ENCODE measurements around the gene NUP37.
"Not testable (repeated sequence)": the region's sequence is repeated elsewhere in the genome, so short reads cannot be mapped to it uniquely, and the experiment has no call there.

The NUP37 gene

GRCh38 chr12:102119674-102120563, at the start of gene NUP37, which contains the start of gene PARPBP:
NUP37 (minus strand) TSS chr12:102120114; CDS start chr12:102118518, 1,596 bp downstream.
PARPBP (plus strand) TSS chr12:102120183; CDS start chr12:102123889, 3,706 bp downstream.
- DNase-seq (ENCODE audit: low spot score) = peak; percentile 97

DNA sequence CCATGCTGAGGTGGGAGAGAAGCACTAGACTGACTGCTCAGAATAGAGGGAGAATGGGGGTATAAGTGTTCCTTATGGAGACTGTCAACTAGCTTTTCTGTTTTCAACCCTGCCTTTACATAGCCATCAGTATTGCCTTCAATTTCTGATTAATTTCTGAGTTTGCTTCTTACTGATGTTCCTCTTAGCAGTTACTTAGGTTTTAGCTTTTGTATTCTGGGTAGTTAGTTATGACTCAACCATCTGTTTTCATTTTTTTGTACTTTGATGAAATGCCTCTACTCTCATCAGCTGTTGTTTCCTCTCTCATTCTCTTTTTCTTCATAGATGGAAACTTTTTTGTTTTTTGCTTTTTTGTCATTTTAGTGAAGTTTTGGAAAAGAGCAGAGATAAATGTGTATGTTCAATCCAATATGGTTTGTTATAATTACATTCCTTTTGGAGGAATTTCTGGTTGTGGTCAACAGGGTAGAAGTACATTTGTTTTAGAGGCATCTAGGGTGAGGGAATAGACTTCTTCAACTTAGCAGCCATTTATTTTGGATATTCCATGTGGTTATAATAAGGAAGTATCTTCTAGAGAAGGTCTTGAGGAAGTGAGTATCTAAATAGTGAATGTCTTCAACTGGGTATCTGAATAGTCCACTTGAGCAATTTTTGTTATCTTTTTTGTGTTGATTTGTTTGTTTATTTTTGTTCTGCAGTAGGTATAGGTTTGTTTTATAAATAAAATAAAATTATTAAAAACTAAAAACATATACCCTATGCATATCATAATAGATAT, 48.1 kb upstream of the NUP37 start:
- no peak for DNase-seq (ENCODE audit: low spot score)

DNA sequence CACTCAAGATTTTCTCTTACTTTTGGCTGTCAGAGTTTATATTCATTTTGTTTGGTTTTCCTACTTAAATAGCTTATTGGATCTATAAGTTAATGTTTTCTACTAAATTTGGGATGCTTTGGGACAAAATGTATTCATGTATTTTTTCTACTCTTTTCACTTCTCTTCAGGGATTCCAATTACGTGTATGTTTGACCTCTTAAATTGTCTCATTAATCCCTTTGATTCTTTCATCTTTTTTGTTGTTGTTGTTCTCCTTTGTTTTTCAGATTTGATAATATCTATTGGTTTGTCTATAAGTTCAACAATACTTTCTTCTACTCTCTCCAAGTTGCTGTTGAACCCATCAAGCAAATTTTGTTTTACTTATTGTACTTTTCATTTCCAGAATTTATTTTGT, 43.5 kb upstream of the NUP37 start:
- no peak for DNase-seq (ENCODE audit: low spot score)

GRCh38 chr12:102155206-102155605, 35.3 kb upstream of the NUP37 start:
- not testable (repeated sequence) for DNase-seq (ENCODE audit: low spot score)

DNA sequence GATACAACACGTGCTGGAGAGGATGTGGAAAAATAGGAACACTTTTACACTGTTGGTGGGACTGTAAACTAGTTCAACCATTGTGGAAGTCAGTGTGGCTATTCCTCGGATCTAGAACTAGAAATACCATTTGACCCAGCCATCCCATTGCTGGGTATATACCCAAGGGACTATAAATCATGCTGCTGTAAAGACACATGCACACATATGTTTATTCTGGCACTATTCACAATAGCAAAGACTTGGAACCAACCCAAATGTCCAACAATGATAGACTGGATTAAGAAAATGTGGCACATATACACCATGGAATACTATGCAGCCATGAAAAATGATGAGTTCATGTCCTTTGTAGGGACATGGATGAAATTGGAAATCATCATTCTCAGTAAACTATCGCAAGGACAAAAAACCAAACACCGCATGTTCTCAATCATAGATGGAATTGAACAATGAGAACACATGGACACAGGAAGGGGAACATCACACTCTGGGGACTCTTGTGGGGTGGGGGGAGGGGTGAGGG, 27.2 kb upstream of the NUP37 start:
- DNase-seq (ENCODE audit: low spot score) = not testable (repeated sequence)

DNA sequence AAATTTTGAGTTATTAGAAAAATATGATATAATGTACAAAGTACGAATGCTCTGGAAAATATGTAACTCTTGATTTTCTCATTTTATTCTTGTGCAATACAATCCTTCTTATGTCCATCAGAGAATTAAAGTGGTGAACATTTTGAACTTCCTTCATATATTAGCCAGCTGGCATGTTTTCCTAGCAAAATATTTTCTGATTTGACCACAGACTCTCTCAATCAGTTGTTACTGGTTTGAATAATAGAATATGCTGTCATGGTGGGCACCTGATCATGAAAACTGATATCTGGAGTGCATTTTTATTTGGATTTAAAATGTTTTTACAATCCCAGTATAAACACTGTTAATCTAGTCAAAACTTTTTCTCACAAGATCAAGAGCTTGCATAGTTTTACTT, 24.3 kb upstream of the NUP37 start:
- no peak for DNase-seq (ENCODE audit: low spot score)

DNA sequence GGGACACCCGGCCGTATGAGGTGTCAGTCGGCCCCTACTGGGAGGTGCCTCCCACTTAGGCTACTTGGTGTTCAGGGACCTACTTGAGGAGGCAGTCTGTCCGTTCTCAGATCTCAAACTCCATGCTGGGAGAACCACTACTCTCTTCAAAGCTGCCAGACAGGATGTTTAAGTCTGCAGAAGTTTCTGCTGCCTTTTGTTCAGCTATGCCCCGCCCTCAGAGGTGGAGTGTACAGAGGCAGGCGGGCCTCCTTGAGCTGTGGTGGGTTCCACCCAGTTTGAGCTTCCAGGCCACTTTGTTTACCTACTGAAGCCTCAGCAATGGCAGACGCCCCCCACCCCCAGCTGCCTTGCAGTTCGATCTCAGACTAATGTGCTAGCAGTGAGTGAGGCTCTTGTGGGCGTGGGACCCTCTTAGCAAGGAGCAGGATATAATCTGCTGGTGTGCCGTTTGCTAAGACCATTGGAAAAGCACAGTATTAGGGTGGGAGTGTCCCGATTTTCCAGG, 23.0 kb upstream of the NUP37 start:
- DNase-seq (ENCODE audit: low spot score) = not testable (repeated sequence)

DNA sequence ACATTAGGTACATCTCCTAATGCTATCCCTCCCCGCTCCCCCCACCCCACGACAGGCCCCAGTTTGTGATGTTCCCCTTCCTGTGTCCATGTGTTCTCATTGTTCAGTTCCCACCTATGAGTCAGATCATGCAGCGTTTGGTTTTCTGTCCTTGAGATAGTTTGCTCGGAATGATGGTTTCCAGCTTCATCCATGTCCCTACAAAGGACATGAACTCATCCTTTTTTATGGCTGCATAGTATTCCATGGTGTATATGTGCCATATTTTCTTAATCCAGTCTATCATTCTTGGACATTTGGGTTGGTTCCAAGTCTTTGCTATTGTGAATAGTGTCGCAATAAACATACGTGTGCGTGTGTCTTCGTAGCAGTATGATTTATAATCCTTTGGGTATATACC, 17.7 kb upstream of the NUP37 start:
- DNase-seq (ENCODE audit: low spot score) = not testable (repeated sequence)

GRCh38 chr12:102131442-102131841, 11.5 kb upstream of the NUP37 start:
- DNase-seq (ENCODE audit: low spot score) = not testable (repeated sequence)

- not testable (repeated sequence) for DNase-seq (ENCODE audit: low spot score)
These were observed 10.8 kb upstream of the NUP37 start for GRCh38 chr12:102130720-102131119.

DNA sequence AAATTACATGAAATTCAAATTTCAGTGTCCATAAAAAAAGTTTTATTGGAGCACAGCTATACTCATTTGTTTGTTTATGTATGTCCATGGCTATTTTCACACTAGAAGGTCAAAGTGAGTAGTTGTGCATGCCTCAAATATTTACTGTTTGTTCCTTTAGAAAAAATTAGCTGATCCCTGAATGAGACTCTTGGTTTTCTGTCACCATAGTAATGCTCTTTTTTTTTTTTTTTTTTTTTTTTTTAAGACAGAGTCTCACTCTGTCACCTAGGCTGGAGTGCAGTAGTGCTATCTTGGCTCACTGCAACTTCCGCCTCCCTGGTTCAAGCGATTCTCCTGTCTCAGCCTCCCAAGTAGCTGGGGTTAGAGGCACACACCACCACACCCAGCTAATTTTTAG, 1.4 kb upstream of the NUP37 start:
- not testable (repeated sequence) for DNase-seq (ENCODE audit: low spot score)

DNA sequence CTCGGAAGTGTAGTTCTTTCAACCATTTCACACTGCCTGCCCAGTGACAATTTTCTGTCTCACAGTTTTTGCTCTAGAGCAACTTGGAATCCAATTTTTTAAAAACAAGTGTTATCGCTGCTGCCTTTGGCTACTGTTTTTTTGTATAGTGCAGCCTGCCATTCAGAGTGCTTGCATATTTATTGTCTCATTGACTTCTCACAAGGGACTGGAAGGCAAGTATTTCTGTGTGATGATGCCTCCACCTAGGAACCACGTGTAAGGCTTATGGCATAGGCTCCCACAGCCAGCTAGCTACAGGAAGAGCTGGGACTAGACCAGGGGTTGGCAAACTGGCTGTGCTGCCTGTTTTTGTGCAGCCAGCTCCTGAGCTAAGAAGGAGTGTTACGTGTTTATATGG, 972 bp upstream of the NUP37 start:
- DNase-seq (ENCODE audit: low spot score) = peak; percentile 43

- DNase-seq (ENCODE audit: low spot score) = no peak
These were observed 605 bp upstream of the NUP37 start for GRCh38 chr12:102120564-102120873.

DNA sequence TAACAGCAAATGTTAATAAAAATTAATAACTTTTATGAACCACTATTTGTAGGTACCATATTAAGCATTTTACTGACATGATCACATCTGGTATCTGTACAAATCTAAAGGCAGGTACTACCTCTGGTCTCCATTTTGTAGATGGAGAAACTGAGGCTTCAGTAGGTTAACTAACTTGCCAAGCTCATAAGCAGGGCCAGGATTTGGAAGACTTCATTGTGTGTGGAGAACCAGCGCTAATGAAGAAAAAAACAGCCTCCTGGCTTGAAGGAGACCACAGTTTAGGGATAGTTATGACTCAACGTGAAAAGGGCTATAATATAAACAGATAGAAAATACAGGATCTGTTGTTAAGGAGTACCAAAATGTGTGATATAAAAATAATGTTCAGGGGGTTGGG, 1.0 kb downstream of the NUP37 start:
- DNase-seq (ENCODE audit: low spot score) = no peak

GRCh38 chr12:102116392-102116791, 3.5 kb downstream of the NUP37 start:
- DNase-seq (ENCODE audit: low spot score) = no peak

DNA sequence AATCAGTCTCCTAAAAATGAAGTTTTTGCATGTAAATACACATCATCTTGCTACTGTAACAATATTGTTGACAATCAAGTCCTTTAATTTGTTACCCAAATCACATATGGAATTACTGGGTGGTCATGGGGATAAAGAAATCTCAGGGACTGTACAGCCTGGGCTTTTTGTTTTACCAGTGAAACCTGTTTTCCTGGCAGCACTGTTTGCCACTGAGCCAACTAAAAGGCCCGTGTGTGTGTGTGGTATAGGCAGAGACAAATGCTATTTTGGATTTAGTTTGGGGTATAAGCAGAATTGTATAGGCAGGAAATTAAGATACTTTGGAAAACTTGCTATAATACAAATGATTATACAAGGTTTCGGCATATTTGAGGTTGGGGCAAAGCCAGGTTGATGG, 5.7 kb downstream of the NUP37 start:
- DNase-seq (ENCODE audit: low spot score) = no peak

GRCh38 chr12:102110782-102111181, 9.1 kb downstream of the NUP37 start:
- DNase-seq (ENCODE audit: low spot score) = no peak

GRCh38 chr12:102107970-102108369, 11.9 kb downstream of the NUP37 start:
- no peak for DNase-seq (ENCODE audit: low spot score)

GRCh38 chr12:102106905-102107304, 13.0 kb downstream of the NUP37 start:
- DNase-seq (ENCODE audit: low spot score) = no peak

DNA sequence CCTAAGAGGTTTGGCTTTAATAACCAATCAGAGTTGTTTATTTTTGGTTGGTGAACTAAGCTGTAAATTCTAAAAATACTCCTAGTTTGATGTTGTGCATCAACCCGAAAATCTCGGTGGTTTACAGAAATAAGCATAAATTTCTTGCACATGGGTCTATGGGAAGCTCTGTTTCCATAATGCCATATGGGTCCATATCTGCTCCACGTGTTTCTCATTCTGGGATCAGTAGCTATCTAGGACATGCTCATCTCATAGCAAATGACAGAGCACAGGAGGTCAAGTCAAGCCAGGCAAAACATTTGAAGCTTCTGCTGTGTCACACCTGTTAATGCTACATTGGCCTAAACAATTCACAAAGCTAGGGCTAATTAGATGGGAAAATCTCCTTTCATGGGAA, 23.1 kb downstream of the NUP37 start:
- DNase-seq (ENCODE audit: low spot score) = no peak

GRCh38 chr12:102095677-102096263, 24.1 kb downstream of the NUP37 start:
- DNase-seq (ENCODE audit: low spot score) = peak; percentile 32

GRCh38 chr12:102093319-102093718, 26.6 kb downstream of the NUP37 start:
- no peak for DNase-seq (ENCODE audit: low spot score)

Measured in D341Med (cell line).